ENCODE results near the gene ZNF580.

Gene ZNF580

GRCh38 chr19:55606817-55607216 lies 34.0 kb upstream of the ZNF580 start:
- no peak for DNase-seq

- no peak for DNase-seq
Measured at GRCh38 chr19:55609326-55609725, 31.5 kb upstream of the ZNF580 start.

GRCh38 chr19:55611300-55611982 lies 29.4 kb upstream of the ZNF580 start:
- no peak for DNase-seq

GRCh38 chr19:55611983-55612645 lies 28.7 kb upstream of the ZNF580 start:
- DNase-seq = no peak

GRCh38 chr19:55613396-55613795 lies 27.4 kb upstream of the ZNF580 start:
- no peak for DNase-seq

GRCh38 chr19:55613930-55614710 lies 26.7 kb upstream of the ZNF580 start:
- no peak for DNase-seq

GRCh38 chr19:55614711-55615542 lies 25.9 kb upstream of the ZNF580 start:
- DNase-seq = no peak

- no peak for DNase-seq
Measured at GRCh38 chr19:55615543-55616394, 25.0 kb upstream of the ZNF580 start.

- DNase-seq = no peak
Measured at GRCh38 chr19:55616395-55616875, 24.4 kb upstream of the ZNF580 start.

- no peak for DNase-seq
Measured at GRCh38 chr19:55617426-55617825, 23.4 kb upstream of the ZNF580 start.

- no peak for DNase-seq
Measured at GRCh38 chr19:55618426-55618825, 22.4 kb upstream of the ZNF580 start.

GRCh38 chr19:55619286-55619685 lies 21.5 kb upstream of the ZNF580 start:
- no peak for DNase-seq

- DNase-seq = no peak
Measured at GRCh38 chr19:55620410-55621204, 20.2 kb upstream of the ZNF580 start.

GRCh38 chr19:55621205-55621672 lies 19.6 kb upstream of the ZNF580 start:
- no peak for DNase-seq

- DNase-seq = no peak
Measured at GRCh38 chr19:55621673-55622231, 19.1 kb upstream of the ZNF580 start.

GRCh38 chr19:55622242-55622969 lies 18.4 kb upstream of the ZNF580 start:
- no peak for DNase-seq

GRCh38 chr19:55623130-55623529 lies 17.7 kb upstream of the ZNF580 start:
- DNase-seq = no peak

- DNase-seq = no peak
Measured at GRCh38 chr19:55623561-55623960, 17.2 kb upstream of the ZNF580 start.

GRCh38 chr19:55624109-55625003 lies 16.4 kb upstream of the ZNF580 start, which contains the start of gene ZNF784:
ZNF784 (minus strand) TSS chr19:55624566; CDS start chr19:55624561, 5 bp downstream.
- DNase-seq = peak; percentile 99
